GM18519 (cell line): ENCODE results near the gene SMIM35.

ENCODE experiments used
- ATAC-seq: cut with Tn5 transposase; IDR thresholded peaks from one replicate; pipeline ENCODE4 v1.9.1; 2021; ENCODE audit warnings: mild to moderate bottlenecking, moderate library complexity; ENCODE audit not compliant: unreplicated experiment, low FRiP score

The SMIM35 gene

DNA sequence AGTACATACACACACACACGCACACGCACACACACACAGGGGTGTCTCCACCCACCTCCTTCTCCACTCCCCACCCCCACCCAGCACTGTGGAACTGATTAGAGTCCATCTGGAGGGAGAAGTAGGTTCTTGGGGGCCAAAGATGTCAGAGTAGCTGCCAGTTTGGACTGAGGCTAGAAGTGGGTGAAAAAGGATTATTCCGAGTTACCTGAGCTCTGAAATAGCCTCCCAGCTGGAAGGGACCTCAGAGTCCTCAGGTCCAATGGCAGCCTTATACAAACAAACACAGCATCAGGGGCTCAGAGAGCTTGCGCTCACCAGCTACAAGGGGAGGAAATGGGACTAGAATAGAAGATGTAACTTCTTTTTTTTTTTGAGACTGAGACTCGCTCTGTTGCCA is 79.7 kb downstream of the SMIM35 start:
- no peak for ATAC-seq

DNA sequence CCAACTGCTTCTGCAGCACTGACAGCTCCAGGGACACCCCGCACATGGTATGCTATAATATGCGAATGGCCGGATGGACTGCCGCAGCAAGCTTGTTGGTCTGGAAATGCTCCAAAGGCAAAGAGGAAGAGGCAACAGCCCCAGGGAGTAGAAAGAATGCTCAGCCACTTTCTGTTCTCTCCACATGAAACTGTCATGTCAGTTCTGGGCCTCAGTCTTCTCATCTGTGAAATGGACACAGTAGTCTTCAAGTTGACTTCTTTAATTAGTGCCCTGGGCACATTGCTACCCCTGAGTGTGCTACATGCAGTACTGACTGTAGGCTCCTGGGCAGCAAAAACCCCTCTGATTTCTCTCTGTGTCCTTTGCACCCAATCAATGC is 80.6 kb downstream of the SMIM35 start:
- no peak for ATAC-seq

DNA sequence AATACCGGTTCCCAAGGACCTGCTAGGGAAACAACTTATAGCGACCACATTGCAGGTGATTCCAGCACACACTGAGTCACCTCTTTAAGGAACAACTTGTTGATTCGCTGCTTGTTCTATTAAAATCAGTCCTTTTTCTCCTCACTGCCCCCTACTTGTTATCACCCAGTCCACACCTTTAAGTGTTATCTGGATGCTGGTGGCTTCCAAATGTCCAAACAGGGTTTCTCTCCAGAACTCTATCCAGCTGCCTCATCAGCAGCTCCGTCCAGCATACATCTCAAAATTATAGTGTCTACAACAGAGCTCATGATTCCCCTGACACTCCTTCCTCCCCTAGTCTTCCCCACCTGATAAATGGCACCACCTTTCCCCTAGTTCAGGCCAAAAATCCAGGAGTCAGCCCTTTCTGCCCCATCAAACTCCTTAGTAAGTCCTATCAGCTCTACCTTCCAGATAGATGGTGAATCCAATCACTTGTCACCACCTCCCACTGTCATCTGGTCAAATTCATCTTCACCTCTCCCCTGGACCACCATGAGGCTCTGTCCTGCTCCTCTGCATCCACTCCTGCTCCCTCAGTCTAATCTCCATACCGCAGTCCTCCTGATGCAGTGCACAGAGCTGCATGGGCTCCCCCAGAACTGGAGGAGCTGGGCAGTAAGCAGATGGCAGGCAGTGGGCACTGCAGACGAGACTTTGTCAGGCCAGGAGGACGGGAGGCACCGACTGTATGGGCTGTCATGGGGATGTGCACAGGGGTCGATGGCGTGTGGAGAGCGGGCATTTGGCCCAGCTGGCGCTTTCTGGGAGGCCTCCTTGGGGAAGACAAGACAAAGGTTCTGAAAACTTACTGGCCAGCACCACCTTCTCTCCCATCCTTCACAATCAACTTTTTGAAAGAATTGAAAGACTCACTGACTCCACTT is 81.3 kb downstream of the SMIM35 start:
- no peak for ATAC-seq

DNA sequence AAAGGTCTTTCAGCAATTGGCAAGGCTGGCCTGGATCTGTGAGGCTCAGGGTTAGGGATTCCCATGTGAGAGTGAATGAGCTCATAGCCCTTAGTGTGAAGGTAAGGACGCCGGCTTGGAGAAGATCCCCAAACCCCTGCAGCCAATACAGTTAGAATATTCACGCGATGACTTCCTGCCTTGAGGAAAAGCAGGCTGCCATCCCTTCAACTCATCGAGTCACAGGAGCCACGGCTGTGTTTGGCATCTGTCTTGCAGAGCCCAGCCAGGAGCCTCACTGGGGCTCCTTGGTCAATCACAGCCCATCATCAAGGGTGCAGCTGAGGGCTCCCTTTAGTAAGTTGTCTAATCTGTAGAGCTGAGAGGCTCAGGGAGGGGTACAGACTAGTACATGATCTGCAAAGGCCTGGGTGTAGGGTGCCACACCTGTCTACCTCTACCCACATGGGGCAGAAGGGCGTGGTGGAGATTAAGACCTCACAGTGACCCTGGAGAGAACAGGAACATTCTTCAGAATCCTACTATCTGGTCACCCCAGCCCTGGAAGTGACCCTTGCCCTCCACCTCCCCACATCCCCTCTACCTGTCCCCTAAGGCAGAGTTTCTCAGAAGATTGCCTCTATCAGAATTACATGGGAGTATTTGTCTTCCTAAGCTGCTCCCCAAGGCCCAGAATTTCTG is 82.1 kb downstream of the SMIM35 start:
- ATAC-seq = no peak

DNA sequence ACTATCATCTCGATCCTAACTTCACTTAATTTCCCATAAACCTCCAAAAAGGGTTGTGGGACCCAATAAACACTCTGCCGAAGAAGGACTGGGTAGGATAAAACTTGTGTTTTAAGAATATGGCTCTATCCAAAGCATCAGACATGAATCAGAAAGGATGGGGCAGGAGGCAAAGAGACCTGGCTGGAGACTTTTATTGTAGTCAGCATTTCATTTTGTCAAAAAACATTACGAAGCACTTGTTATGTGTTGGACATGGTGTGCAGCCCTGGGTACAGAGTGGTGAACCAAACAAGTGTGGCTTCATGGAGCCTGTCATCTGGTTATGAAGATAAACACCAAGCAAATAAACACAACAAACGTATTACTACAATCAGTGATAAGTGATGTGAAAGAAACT is 83.3 kb downstream of the SMIM35 start:
- ATAC-seq = no peak

DNA sequence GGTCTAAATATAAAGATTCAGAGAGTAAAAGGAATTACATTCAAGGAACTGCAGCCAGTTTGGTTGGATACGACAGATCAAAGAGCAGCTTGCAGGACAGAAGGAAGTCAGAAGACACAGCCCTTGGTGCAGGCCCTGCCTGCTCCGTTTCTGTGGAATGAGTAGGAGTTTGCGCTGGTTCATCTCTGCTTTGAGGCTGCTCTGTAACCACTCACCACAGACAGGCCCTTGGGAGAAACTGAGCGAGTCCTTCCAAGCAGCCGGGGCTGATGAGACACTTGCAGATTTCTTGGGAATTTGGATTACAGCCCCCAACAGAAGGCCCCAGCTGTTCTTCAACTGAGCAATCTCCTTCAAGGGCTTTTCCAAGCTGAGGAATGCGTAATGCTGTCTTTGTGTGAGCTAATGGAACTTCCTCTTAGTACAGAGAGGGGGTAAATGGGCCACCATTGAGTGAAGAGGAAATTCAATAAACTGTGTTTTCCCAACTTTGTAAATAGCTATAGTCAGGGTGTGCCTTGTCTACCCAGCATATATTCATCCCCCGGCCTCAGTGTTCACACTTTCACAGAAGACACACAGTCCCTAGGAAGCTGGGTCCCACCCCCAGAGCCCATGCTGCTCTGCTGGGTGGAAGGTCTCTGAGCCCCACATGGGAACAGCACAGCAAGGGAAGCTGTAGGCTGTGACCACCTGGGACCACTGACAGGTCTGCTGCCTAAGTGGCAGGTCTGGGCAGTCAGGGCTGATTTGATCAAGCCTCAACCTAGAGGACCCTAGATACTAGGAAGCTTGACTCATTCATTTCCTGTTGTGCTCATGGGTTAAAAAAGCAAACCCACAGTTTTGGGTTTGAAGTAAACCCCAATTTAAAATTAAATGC is 84.0 kb downstream of the SMIM35 start:
- ATAC-seq = no peak

DNA sequence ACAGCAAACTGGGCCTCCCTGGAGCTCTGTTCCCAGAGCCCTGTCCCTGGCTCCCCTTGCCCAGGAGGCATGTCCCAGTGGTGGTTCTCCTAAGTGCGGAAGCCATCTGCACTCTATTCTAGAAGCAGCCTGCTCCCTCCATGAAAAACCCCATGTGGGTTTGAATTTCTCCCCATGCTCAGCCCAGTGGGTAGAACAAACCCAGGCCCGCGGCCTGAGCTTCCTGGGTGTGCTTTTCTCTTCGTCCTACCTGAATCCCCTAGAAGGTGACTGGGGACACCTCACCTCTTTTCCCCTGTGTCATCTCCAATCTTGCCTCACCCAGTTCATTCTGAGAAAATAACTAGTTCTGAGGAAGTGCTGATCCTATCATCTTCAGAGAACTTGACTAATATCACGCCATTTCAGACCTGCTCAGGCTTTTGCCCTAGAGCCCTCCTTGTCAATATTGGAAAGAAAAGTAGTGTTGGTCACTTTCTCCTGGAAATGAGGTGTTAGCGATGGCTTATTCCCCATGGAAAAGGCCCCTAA is 84.7 kb downstream of the SMIM35 start:
- no peak for ATAC-seq

DNA sequence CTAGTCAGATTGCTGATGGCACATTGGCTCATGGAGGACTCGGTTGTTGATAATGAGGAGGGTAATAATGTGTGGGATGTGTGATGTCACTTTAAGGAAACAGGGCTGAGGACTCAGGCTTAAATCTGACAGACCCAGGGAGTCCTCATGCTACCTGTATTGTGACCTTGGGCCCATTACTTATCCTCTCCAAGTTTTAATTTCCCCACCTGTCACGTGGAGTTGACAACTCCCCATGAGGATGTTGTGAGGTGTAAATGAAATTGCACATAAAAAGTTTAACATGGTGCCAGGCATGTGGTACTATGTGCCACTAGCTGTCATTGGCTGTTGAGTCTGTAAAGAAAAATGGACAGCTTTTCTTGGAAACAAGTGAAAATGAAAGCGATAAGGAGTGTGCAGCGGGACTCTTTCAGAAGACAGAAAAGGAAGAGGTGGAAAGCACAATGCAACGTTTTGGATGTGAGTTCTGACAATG is 85.2 kb downstream of the SMIM35 start:
- no peak for ATAC-seq

DNA sequence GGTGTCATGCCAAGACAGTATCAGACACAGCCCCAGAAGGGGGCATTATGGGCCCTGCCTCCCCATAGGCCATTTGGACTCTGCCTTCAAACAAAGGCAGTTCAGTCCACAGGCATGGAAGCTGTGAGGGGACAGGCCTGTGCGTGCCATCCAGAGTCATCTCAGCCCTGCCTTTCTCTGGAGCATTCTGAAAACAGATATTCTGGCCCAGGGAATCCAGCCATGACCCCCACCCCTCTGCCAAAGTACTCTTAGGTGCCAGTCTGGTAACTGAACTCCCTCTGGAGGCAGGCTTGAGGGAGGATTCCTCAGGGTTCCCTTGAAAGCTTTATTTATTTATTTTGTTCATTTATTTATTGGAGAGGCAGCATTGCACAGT is 85.9 kb downstream of the SMIM35 start:
- no peak for ATAC-seq

DNA sequence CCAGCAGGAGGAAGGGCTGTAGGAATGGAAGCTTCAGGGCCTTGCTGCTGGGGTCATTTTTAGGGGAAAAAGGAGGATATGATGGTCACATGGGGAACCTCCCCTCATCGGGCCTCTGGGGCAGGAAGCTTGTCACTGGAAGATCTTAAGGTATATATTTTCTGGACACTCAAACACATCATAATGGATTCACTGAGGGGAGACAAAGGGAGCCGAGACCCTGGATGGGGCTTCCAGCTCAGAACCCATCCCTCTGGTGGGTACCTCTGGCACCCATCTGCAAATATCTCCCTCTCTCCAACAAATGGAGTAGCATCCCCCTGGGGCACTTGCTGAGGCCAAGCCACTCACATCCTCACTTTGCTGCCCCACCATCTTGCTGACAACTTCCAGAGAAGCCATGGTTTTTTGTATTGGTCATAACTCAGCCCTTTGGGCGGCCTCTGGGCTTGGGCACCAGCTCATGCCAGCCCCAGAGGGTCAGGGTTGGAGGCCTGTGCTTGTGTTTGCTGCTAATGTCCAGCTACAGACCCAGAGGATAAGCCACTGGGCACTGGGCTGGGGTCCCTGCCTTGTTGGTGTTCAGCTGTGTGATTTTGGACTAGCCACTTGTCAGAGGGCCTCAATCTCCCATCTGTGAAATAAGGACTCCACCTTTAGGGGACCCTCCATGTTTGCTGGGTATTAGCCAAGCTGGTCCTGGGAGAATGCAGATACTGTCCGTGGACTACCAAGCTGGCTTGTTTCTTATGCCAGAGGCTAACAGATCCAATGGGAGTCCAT is 86.5 kb downstream of the SMIM35 start:
- ATAC-seq = no peak

DNA sequence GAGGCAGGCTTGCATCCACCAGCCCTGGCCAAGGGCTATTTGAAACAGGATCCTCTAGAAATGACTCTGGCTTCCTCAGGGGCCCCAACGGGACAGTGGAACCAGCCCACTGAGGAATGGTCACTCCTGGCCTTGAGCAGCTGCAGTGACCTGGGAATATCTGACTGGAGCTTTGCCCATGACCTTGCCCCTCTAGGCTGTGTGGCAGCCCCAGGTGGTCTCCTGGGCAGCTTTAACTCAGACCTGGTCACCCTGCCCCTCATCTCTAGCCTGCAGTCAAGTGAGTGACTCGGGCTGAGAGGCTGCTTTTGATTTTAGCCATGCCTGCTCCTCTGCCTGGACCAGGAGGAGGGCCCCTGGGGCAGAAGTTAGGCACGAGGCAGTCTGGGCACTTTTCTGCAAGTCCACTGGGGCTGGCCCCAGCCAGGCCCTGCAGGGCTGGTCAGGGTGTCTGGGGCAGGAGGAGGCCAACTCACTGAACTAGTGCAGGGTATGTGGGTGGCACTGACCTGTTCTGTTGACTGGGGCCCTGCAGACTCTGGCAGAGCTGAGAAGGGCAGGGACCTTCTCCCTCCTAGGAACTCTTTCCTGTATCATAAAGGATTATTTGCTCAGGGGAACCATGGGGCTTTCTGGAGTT is 87.3 kb downstream of the SMIM35 start:
- no peak for ATAC-seq

DNA sequence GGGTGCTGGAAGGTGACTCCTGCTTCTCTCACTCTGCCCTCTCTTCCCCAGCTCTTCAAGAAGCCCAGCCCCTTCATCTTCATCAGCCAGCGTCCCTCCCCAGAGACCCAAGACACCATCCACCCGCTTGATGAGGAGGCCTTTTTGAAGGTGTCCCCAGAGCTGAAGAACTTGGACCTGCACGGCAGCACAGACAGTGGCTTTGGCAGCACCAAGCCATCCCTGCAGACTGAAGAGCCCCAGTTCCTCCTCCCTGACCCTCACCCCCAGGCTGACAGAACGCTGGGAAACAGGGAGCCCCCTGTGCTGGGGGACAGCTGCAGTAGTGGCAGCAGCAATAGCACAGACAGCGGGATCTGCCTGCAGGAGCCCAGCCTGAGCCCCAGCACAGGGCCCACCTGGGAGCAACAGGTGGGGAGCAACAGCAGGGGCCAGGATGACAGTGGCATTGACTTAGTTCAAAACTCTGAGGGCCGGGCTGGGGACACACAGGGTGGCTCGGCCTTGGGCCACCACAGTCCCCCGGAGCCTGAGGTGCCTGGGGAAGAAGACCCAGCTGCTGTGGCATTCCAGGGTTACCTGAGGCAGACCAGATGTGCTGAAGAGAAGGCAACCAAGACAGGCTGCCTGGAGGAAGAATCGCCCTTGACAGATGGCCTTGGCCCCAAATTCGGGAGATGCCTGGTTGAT is 88.0 kb downstream of the SMIM35 start:
- no peak for ATAC-seq

DNA sequence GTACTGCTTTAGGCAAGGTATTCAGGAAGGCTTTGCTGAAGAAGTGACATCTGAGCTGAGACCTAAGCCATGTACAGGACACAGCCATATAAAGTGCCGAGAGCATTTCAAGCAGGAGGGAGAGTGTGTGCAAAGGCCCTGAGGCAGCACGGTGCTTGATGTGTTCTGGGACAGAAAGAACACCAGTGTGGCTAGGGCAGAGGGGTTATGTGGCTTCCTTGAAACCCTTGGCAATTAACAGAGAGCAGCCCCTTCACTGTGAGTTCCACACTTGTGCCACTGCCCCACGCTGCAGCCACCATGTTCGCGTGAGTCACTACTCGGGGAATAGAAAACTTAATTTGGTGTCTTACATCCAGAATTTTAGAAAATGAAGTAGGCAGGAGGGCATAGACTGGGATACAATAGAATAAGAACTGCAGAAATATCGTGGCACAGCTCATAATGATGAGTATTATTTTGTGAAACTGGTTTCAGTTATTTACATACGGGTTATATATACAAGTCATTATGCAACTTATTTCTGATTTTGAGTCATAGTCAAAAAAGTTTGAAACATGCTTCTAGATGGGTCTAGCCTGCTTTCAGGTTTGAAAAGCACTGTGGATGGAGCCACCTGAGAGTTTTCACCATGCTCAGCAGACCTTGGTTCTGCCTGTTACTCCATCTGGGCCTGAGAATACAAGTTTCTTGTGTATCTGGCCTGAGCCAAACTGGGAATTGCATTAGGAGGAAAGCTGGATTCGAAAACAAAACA is 88.8 kb downstream of the SMIM35 start:
- ATAC-seq = peak; percentile 66

DNA sequence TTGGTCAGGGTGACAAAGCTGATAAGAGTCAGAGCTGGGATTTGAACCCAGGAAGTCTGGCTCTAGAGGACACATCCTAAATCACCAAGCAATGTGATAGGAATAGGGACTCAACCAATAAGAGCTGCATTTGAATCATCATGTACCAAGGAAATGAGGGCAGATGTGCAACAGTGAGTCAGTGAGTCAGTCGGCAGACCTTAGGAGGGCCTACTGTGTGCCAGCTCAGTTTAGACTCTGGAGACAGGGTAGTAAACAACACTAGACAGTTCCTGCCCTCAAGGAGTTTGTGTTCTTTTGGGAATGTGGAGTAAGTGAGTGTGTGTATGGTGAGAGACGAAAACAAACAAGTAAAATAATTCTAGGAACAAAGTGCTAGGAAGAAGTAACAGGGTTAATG is 89.4 kb downstream of the SMIM35 start:
- no peak for ATAC-seq

DNA sequence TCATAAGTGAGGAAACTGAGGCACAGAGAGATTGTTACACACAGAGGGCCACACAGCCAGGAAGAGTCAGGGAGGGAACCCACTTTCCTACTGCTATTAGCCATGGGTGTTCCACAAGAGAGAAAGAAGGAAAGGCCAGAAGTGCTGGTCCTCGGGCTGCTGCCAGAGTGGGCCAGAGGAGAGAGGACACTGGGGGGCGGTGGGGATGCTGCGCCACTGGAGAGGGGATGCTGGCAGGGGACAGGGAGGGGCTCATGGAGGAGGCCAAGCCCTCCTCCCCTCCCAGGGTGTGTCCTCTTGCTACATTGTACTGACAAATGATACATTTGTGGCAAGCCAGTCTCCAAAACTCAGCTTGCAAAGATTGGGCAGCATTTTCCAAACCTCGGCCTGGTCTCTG is 90.7 kb downstream of the SMIM35 start:
- no peak for ATAC-seq

DNA sequence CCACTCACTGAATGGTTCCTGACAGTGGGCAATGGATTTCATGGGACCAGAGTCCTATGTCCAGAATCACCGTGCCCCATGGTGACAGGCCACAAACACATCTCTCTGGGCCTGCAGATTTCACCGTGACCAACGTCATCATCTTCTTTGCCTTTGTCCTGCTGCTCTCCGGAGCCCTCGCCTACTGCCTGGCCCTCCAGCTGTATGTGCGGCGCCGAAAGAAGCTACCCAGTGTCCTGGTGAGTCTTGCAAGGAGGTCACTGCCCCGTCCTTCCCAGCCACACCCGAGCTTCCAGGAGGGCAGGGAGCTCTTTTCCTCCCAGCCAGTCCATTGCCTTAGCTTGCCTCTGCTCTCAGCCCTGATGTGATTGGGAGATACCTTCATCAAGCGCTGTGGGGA is 91.3 kb downstream of the SMIM35 start:
- ATAC-seq = no peak

DNA sequence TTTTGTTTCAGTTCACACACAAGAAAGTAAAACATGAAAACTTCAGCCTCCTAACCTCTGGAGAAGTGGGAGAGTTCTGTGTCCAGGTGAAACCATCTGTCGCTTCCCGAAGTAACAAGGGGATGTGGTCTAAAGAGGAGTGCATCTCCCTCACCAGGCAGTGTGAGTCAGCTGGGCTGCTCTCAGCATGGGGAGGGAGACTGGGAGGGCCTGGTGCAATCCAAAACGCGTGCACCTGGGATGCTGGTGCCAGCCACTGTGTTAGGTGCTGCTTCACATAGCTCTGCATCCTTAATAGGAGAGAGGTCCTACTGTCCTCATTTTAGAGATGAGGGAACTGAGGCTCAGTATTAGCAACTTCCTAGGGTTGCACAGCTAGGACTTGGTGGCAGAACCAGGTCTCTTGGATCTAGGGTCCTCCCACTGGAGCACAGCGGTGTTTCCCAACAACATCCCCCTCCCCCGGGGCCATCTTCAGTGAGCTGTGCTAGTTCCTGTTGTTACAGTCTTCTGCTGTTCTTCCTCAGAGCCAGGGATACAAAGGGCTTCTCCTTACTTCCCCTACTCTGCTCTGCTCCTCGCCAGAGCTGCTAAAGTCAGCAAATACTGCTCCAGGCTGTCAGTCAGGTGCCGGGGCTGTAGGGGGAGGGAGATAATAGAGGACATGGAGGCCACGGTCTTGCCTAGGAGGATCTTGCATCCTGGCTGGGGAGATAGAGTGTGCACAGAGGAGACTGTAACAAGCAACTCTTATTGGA is 92.6 kb downstream of the SMIM35 start:
- no peak for ATAC-seq
